HG02759 (cell line): ENCODE results near the gene VPS11.
"Not testable (repeated sequence)": the region's sequence is repeated elsewhere in the genome, so short reads cannot be mapped to it uniquely, and the experiment has no call there.

ENCODE experiments used
- ATAC-seq: cut with Tn5 transposase; IDR thresholded peaks from one replicate; pipeline ENCODE4 v1.9.1; 2021; ENCODE audit warnings: mild to moderate bottlenecking, moderate library complexity; ENCODE audit not compliant: unreplicated experiment

The VPS11 gene

GRCh38 chr11:119067371-119068222 lies at the start of gene VPS11:
Gene VPS11 (plus strand): TSS chr11:119067818. CDS start chr11:119067824, 6 bp downstream.
- peak; percentile 95 for ATAC-seq

GRCh38 chr11:119018074-119018938 lies 49.3 kb upstream of the VPS11 start, which contains the start of the genes RPS25 and TRAPPC4:
Gene RPS25 (minus strand): TSS chr11:119018343. CDS start chr11:119018284, 59 bp downstream.
Gene TRAPPC4 (plus strand): TSS chr11:119018766. CDS start chr11:119018796, 30 bp downstream.
- peak; percentile 90 for ATAC-seq

- no peak for ATAC-seq
Observed at GRCh38 chr11:119019996-119020395, 47.6 kb upstream of the VPS11 start.

GRCh38 chr11:119021631-119022030 lies 46.0 kb upstream of the VPS11 start:
- no peak for ATAC-seq

- no peak for ATAC-seq
Observed at GRCh38 chr11:119023741-119024140, 43.9 kb upstream of the VPS11 start.

GRCh38 chr11:119024430-119025098 lies 43.1 kb upstream of the VPS11 start:
- ATAC-seq: no peak

GRCh38 chr11:119025099-119025473 lies 42.5 kb upstream of the VPS11 start:
- no peak for ATAC-seq

GRCh38 chr11:119025541-119025940 lies 42.1 kb upstream of the VPS11 start:
- no peak for ATAC-seq

GRCh38 chr11:119025978-119026766 lies 41.4 kb upstream of the VPS11 start:
- no peak for ATAC-seq

GRCh38 chr11:119026970-119027369 lies 40.6 kb upstream of the VPS11 start:
- ATAC-seq: no peak

- no peak for ATAC-seq
Observed at GRCh38 chr11:119027561-119028345, 39.9 kb upstream of the VPS11 start.

GRCh38 chr11:119028346-119029068 lies 39.1 kb upstream of the VPS11 start:
- ATAC-seq: no peak

GRCh38 chr11:119029069-119029339 lies 38.6 kb upstream of the VPS11 start:
- ATAC-seq: no peak

- peak; percentile 21 for ATAC-seq
Observed at GRCh38 chr11:119029340-119030028, 38.1 kb upstream of the VPS11 start.

- ATAC-seq: peak; percentile 16
Observed at GRCh38 chr11:119030029-119030328, 37.6 kb upstream of the VPS11 start.

GRCh38 chr11:119030329-119031047 lies 37.1 kb upstream of the VPS11 start, which contains the start of gene SLC37A4:
Gene SLC37A4 (minus strand): TSS chr11:119030877.
- peak; percentile 89 for ATAC-seq

- no peak for ATAC-seq
Observed at GRCh38 chr11:119031912-119032280, 35.7 kb upstream of the VPS11 start.

- ATAC-seq: not testable (repeated sequence)
Observed at GRCh38 chr11:119033421-119033820, 34.2 kb upstream of the VPS11 start.
